ENCODE measurements around the gene PIGQ. TPM values are rescaled to one million over a fixed set of nuclear protein-coding genes. Genes with fewer than 3 reads are reported as not detected.

Gene PIGQ
- 49.3 TPM for polyA plus RNA-seq (2013, experiment 1 of 4)
- polyA plus RNA-seq (2013, experiment 2 of 4): 55.7 TPM
- polyA plus RNA-seq (2013, experiment 3 of 4): 46.6 TPM
- polyA plus RNA-seq (2013, experiment 4 of 4): 45.9 TPM

DNA sequence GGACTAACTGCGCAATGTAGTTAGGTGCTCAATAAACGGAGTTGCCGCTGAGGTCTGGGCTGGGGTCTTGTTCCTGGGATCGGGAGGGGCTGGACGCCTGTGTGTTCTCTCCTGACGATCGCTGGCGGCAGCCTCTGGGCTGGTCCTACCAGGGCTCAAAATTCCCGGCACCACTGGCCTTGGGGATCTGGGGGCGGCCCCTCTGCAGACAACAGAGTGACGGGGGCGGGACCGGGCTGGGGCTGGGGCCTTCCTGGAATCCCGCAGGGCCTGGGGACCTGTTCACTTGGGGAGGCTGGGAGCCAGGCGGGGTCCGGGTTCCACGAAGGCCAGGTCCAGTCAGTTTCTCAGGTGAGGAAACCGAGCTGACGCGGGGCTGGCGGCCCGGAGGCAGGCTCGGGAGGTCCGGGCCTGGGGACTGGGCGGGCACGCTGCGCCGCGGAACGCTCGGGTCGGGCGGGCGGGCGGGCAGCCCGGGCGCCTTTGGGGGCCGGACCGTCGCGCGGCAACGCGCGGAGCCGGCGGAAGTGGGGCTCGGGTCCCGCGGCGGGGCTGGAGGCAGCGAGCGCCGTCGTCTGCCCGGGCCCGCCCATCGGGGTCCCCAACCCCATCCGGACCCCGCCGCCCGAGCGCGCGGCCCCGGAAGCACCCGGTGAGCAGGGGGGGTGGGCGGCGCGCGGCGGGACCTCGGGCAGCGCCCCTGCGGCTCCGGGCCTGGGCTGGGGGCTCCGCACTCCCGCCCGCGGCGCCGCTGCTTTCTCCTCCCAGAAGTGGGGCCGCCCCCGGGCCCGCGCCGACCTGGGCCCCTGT, at the start of gene PIGQ:
Gene PIGQ, plus strand, starts transcription at position 524 of the 810 bp plus-strand sequence. CDS start 4,107 bp downstream, outside the sequence.
- 2% methylated on average over 87 of the region's 87 CpGs for WGBS, 2 experiments
- H3K27ac ChIP-seq (ENCODE audit: insufficient read depth, low read depth, low read length, poor library complexity, severe bottlenecking): peak within 1 kb of the TSS; percentile 16

DNA sequence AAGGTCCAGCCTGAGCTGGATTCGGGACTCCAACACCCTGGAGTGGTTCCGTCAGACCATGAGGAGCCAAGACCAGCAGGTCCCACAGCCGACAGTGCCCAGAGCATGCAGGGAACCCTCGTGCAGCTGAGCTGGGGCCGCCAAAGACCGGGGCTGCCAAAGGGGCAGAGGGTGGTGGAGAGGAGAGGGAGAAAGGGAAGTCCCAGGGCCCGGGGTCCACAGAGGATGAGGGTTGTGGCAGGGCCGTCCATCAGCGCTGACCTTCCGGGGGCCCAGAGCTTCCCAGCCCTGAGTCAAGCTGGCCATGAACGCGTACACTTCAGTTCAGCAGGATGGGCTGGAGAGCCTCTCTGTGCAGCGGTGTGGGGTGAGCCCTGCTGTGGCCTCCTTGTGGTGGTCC, 48.9 kb upstream of the PIGQ start:
- Histone ChIP-seq H3K27me3 (ENCODE audit: control insufficient read depth, insufficient read depth, low read length, poor library complexity, severe bottlenecking) (no peaks in the 10 kb centered on the region), H3K27ac (ENCODE audit: insufficient read depth, low read depth, low read length, poor library complexity, severe bottlenecking) (no peak overlapping the region), H3K4me3 (ENCODE audit: insufficient read depth, low read depth, low read length) (no peak overlapping the region), H3K4me1 (ENCODE audit: control insufficient read depth, insufficient read depth, low read length) (no peaks in the 10 kb centered on the region), H3K36me3 (ENCODE audit: control insufficient read depth, insufficient read depth, low read length) (peaks cover 5% of the 10 kb centered on the region), H3K9me3 (ENCODE audit: control insufficient read depth, low read length) (no peaks in the 10 kb centered on the region)
- WGBS, 2 experiments: 95 to 97% methylated on average over 13 of the region's 13 CpGs

More for the DNA sequence above, at the start of gene PIGQ:
- Histone ChIP-seq H3K36me3 (ENCODE audit: control insufficient read depth, insufficient read depth, low read length) (no peaks in the 10 kb centered on the region), H3K4me3 (ENCODE audit: insufficient read depth, low read depth, low read length) (peak within 1 kb of the TSS; percentile 65), H3K9me3 (ENCODE audit: control insufficient read depth, low read length) (no peaks in the 10 kb centered on the region), H3K27me3 (ENCODE audit: control insufficient read depth, insufficient read depth, low read length, poor library complexity, severe bottlenecking) (no peaks in the 10 kb centered on the region), H3K4me1 (ENCODE audit: control insufficient read depth, insufficient read depth, low read length) (peaks cover 32% of the 10 kb centered on the region)

DNA sequence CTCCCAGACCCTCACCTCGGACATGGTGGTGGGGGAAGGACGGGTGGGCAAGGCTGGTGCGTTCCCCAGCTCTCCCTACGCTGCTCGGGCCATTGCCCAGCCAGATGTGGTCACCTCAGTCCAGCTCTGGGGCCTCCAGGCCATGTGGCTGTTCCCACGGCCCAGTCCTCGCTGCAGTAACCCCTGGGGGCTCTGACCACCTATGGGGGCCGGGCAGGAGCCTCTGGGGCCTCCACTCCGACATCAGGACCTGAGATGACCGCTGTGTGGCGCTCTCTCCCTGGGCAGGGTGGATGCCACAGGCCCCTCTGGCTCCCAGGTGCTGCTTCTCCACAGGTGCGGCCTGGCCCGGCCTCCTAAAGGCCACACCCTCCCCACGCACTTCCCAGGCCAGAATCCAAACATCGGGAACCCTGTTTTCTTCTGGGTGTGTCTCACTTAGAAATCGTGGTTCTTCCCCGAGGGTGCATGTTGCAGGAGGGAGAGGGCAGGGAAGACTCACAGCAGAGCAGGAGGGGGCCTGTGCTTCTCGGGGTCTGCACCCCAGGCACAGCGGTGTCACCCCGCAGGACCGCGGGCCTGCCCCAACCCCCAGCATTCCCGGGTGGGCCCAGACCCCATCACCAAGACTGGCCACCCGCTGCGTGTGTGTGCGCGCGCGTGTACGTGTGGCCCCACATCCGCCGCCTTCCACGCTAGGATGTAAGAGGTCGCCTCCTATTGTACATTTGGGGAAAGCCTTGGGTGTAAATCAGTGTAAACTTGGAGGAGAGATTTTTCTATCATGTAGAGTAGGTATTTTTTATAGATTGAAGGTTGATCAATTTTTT, 48.2 kb upstream of the PIGQ start:
- peaks cover 6% of the 10 kb centered on the region for H3K4me1 ChIP-seq (ENCODE audit: control insufficient read depth, insufficient read depth, low read length)
- WGBS, 2 experiments: 89 to 91% methylated on average over 34 of the region's 34 CpGs
- H3K36me3 ChIP-seq (ENCODE audit: control insufficient read depth, insufficient read depth, low read length): peaks cover 3% of the 10 kb centered on the region
- no peak overlapping the region for H3K27ac ChIP-seq (ENCODE audit: insufficient read depth, low read depth, low read length, poor library complexity, severe bottlenecking)
- H3K9me3 ChIP-seq (ENCODE audit: control insufficient read depth, low read length): no peaks in the 10 kb centered on the region
- H3K27me3 ChIP-seq (ENCODE audit: control insufficient read depth, insufficient read depth, low read length, poor library complexity, severe bottlenecking): no peaks in the 10 kb centered on the region
- no peak overlapping the region for H3K4me3 ChIP-seq (ENCODE audit: insufficient read depth, low read depth, low read length)

DNA sequence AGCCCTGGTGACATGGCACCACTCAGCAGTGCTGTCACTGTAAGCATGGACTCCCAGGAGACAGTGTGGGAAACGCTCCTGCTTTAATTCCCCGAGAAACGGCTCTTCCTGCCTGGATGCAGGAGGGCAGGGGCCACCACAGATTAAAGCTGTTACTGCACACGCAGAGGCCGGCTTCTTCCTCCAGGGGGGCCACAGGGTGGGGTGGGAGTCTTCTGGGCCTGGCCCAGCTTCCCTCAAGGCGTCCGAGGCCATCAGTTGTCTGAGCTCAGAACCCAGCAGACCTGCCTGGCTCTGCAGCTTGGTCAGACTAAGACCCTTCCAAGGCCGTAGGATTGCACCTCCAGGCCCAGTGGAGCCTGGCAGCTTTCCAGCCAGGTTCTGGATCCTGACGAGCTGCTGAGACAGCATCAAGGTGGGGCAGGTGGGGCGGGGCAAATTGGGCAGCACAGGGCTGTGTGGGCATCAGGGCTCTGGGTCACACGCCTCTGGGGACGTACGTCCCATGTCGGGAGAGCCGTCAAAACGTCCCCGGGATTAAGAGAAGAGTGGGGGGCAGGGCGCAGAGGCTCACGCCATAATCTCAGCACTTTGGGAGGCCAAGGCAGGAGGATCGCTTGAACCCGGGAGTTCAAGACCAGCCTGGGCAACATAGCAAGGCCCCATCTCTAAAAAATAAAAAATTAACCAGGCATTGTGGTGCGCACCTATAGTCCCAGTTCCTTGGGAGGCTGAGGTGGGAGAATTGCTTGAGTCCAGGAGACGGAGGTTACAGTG, 47.3 kb upstream of the PIGQ start:
- Histone ChIP-seq H3K4me1 (ENCODE audit: control insufficient read depth, insufficient read depth, low read length) (peaks cover 6% of the 10 kb centered on the region), H3K9me3 (ENCODE audit: control insufficient read depth, low read length) (no peaks in the 10 kb centered on the region), H3K27me3 (ENCODE audit: control insufficient read depth, insufficient read depth, low read length, poor library complexity, severe bottlenecking) (no peaks in the 10 kb centered on the region), H3K27ac (ENCODE audit: insufficient read depth, low read depth, low read length, poor library complexity, severe bottlenecking) (no peak overlapping the region), H3K36me3 (ENCODE audit: control insufficient read depth, insufficient read depth, low read length) (peaks cover 3% of the 10 kb centered on the region), H3K4me3 (ENCODE audit: insufficient read depth, low read depth, low read length) (no peak overlapping the region)
- WGBS, 2 experiments: 88 to 91% methylated on average over 23 of the region's 23 CpGs

DNA sequence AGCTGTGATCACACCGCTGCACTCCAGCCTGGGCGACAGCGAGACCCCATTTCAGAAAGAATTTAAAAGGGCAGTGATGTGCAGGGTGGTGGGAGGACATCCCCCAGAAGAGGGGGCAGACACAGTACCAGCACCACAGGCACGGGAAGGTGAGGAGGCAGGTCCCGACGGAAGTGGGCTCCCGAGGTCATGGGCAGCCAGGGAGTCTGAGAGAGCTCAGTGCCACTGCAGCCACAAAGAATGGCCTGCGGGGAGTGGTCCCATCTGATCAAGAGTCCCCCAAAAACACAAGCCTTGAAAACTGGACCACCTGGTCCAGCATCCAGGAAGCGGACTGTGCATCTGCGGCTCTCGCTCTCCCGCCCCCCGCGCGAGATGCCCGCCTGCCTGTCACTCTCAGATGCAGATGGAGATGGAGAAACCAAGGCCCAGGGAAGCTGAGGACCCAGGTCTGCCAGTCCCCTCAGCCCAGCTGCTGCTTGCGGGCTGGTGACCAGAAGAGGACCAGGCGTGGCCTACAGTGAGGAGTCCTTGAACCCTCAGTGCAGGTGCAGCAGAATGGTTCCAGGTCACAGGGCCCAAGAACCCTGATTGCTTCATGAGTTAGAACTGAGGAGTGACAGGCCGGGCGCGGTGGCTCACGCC, 46.5 kb upstream of the PIGQ start:
- Histone ChIP-seq H3K27ac (ENCODE audit: insufficient read depth, low read depth, low read length, poor library complexity, severe bottlenecking) (no peak overlapping the region), H3K4me3 (ENCODE audit: insufficient read depth, low read depth, low read length) (no peak overlapping the region)

DNA sequence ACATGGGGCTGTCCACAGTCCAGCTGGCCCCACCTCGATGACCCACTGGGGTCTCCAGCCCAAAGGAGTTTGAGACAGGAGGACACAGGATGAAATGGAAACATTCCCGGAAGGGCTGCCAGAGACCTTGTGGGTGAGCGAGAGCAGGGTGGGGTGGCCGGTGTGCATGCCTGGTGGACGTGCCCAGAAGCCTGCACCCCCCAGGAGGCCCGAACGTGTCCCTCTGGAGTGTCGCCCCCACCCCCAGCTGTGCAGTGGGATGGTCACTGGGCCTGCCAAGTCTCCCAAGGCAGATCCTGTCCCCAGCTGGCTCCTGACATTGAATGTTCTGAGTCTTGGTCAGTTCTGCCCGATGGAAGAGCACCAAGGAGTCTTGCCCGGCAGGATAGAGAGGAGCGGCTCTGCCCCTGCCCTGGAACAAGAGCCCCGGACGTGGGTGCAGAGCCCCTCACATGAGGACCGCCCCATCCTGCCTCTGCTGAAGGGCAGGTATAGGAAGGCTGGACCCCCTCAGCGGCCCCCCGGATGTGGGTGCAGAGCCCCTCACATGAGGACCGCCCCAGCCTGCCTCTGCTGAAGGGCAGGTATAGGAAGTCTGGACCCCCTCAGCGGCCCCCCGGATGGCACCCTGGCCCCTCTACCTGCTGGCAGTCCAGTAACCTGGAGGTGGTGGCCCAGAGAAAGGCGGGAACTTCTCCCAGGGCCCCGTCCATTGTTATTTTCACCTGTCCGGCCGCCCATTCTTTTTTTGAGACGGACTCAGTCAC, 45.3 kb upstream of the PIGQ start:
- no peak overlapping the region for H3K4me3 ChIP-seq (ENCODE audit: insufficient read depth, low read depth, low read length)
- WGBS, 2 experiments: 92 to 94% methylated on average over 24 of the region's 24 CpGs
- no peak overlapping the region for H3K27ac ChIP-seq (ENCODE audit: insufficient read depth, low read depth, low read length, poor library complexity, severe bottlenecking)
- peaks cover 17% of the 10 kb centered on the region for H3K4me1 ChIP-seq (ENCODE audit: control insufficient read depth, insufficient read depth, low read length)
- peaks cover 3% of the 10 kb centered on the region for H3K36me3 ChIP-seq (ENCODE audit: control insufficient read depth, insufficient read depth, low read length)
- H3K9me3 ChIP-seq (ENCODE audit: control insufficient read depth, low read length): no peaks in the 10 kb centered on the region
- H3K27me3 ChIP-seq (ENCODE audit: control insufficient read depth, insufficient read depth, low read length, poor library complexity, severe bottlenecking): no peaks in the 10 kb centered on the region

More for the DNA sequence above, 46.5 kb upstream of the PIGQ start:
- H3K4me1 ChIP-seq (ENCODE audit: control insufficient read depth, insufficient read depth, low read length): peaks cover 6% of the 10 kb centered on the region
- no peaks in the 10 kb centered on the region for H3K27me3 ChIP-seq (ENCODE audit: control insufficient read depth, insufficient read depth, low read length, poor library complexity, severe bottlenecking)
- no peaks in the 10 kb centered on the region for H3K9me3 ChIP-seq (ENCODE audit: control insufficient read depth, low read length)
- 95% methylated on average over 22 of the region's 22 CpGs for WGBS, 2 experiments
- peaks cover 3% of the 10 kb centered on the region for H3K36me3 ChIP-seq (ENCODE audit: control insufficient read depth, insufficient read depth, low read length)

DNA sequence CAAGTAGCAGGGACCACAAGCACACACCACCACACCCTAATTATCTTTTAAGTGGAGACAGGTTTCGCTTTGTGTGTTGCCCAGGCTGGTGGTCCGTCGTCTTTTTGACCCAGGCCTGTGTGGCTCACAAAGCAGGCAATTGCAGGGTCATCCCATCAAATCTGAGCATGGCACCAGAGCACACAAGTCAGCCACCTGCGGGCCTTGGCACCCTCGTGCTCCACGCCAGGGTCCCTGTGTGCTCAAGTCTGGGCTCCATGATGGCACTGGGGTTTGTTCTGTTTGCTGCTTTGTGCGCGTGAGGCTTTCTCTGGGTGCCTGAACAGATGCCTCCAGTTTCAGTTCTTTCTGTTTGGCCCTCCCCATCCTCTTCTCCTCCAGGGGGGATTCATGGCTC, 44.6 kb upstream of the PIGQ start:
- 95 to 96% methylated on average over 8 of the region's 8 CpGs for WGBS, 2 experiments
- H3K36me3 ChIP-seq (ENCODE audit: control insufficient read depth, insufficient read depth, low read length): peaks cover 3% of the 10 kb centered on the region
- H3K4me3 ChIP-seq (ENCODE audit: insufficient read depth, low read depth, low read length): no peak overlapping the region
- no peaks in the 10 kb centered on the region for H3K27me3 ChIP-seq (ENCODE audit: control insufficient read depth, insufficient read depth, low read length, poor library complexity, severe bottlenecking)
- no peaks in the 10 kb centered on the region for H3K9me3 ChIP-seq (ENCODE audit: control insufficient read depth, low read length)
- no peak overlapping the region for H3K27ac ChIP-seq (ENCODE audit: insufficient read depth, low read depth, low read length, poor library complexity, severe bottlenecking)
- H3K4me1 ChIP-seq (ENCODE audit: control insufficient read depth, insufficient read depth, low read length): peaks cover 23% of the 10 kb centered on the region

DNA sequence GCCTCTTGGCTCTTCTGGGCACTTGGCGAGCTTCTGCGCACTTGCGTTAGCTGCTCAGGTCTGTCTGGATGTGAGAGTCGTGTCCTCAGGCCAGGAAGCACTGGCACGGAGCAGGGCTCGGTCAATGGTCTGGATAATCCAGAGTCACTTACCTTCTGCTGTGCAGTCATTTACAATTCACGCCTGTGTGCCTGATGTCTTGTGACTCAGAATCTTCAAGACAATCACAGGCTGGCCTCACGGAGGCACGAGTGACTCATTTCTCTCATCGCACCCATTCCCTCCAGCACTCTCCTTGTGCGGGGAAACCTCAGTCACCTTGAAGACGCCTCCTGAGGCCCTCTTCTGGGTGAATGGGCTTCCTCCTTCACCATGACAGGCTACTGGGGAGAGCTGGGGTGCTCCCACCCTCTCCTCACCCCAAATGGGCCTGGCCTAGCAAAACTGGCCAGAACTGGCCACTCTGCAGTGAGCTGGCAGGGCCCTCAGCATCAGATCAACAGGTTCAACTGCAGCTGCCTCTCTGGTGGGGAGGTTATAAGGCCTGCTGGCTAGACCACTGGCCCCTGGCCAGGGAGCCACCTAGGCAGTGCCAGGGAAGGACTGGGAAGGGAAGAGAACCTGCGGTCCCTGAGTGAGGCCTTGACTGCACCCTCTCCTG, 44.1 kb upstream of the PIGQ start:
- peaks cover 23% of the 10 kb centered on the region for H3K4me1 ChIP-seq (ENCODE audit: control insufficient read depth, insufficient read depth, low read length)
- no peaks in the 10 kb centered on the region for H3K27me3 ChIP-seq (ENCODE audit: control insufficient read depth, insufficient read depth, low read length, poor library complexity, severe bottlenecking)
- peak overlapping the region; percentile 83 for H3K4me3 ChIP-seq (ENCODE audit: insufficient read depth, low read depth, low read length)
- H3K27ac ChIP-seq (ENCODE audit: insufficient read depth, low read depth, low read length, poor library complexity, severe bottlenecking): no peak overlapping the region
- no peaks in the 10 kb centered on the region for H3K9me3 ChIP-seq (ENCODE audit: control insufficient read depth, low read length)
- peaks cover 1% of the 10 kb centered on the region for H3K36me3 ChIP-seq (ENCODE audit: control insufficient read depth, insufficient read depth, low read length)
- 92 to 94% methylated on average over 13 of the region's 13 CpGs for WGBS, 2 experiments

All from ectodermal cell (in vitro differentiated cells).